Measurements from ENCODE around the gene HDDC2. TPM values are rescaled to one million over a fixed set of nuclear protein-coding genes. Genes with fewer than 3 reads are reported as not detected.

The HDDC2 gene
- total RNA-seq, 1 donor from 2014 or later, result 69.5 TPM

GRCh38 chr6:125258651-125259353 lies 43.0 kb downstream of the HDDC2 start:
- no peaks in the 10 kb centered on the region for H3K27me3 ChIP-seq
- TF ChIP-seq POLR2AphosphoS5 (IDR thresholded peaks at IDR 0.05; ENCODE audit: insufficient read depth in 1 of 2, low read depth in 1 of 2) (no peak), POLR2A (IDR thresholded peaks at IDR 0.05) (no peak), CTCF (IDR thresholded peaks at IDR 0.05) (no peak)
- DNase-seq (ENCODE audit: extremely low spot score in 2 of 2), result no peak
- no peaks in the 10 kb centered on the region for H3K9me3 ChIP-seq
- no peak overlapping the region for H3K27ac ChIP-seq
- H3K4me1 ChIP-seq, result no peaks in the 10 kb centered on the region
- intact Hi-C loops (cut with DNase I), result no loop called here
- H3K4me3 ChIP-seq, result no peak overlapping the region
- no peaks in the 10 kb centered on the region for H3K36me3 ChIP-seq

GRCh38 chr6:125257351-125257750 lies 44.4 kb downstream of the HDDC2 start:
- no peaks in the 10 kb centered on the region for H3K9me3 ChIP-seq
- DNase-seq (ENCODE audit: extremely low spot score in 2 of 2), result no peak
- H3K4me1 ChIP-seq, result no peaks in the 10 kb centered on the region
- H3K4me3 ChIP-seq, result no peak overlapping the region
- intact Hi-C loops (cut with DNase I), result no loop called here
- TF ChIP-seq POLR2A (IDR thresholded peaks at IDR 0.05) (no peak), POLR2AphosphoS5 (IDR thresholded peaks at IDR 0.05; ENCODE audit: insufficient read depth in 1 of 2, low read depth in 1 of 2) (no peak), CTCF (IDR thresholded peaks at IDR 0.05) (no peak)
- no peaks in the 10 kb centered on the region for H3K27me3 ChIP-seq
- H3K27ac ChIP-seq, result no peak overlapping the region
- H3K36me3 ChIP-seq, result no peaks in the 10 kb centered on the region

- Histone ChIP-seq H3K27me3 (no peaks in the 10 kb centered on the region), H3K36me3 (no peaks in the 10 kb centered on the region), H3K4me1 (no peaks in the 10 kb centered on the region), H3K27ac (no peak overlapping the region), H3K9me3 (no peaks in the 10 kb centered on the region), H3K4me3 (no peak overlapping the region)
- no peak for DNase-seq (ENCODE audit: extremely low spot score in 2 of 2)
- intact Hi-C loops (cut with DNase I), result no loop called here
- TF ChIP-seq POLR2AphosphoS5 (IDR thresholded peaks at IDR 0.05; ENCODE audit: insufficient read depth in 1 of 2, low read depth in 1 of 2) (no peak), POLR2A (IDR thresholded peaks at IDR 0.05) (no peak)
These were observed 46.6 kb downstream of the HDDC2 start for GRCh38 chr6:125255201-125255600.

GRCh38 chr6:125254321-125254720 lies 47.4 kb downstream of the HDDC2 start:
- TF ChIP-seq POLR2A (IDR thresholded peaks at IDR 0.05) (no peak), CTCF (IDR thresholded peaks at IDR 0.05) (no peak), POLR2AphosphoS5 (IDR thresholded peaks at IDR 0.05; ENCODE audit: insufficient read depth in 1 of 2, low read depth in 1 of 2) (no peak)
- no peaks in the 10 kb centered on the region for H3K27me3 ChIP-seq
- H3K36me3 ChIP-seq, result no peaks in the 10 kb centered on the region

GRCh38 chr6:125253881-125254280 lies 47.9 kb downstream of the HDDC2 start:
- H3K27ac ChIP-seq, result no peak overlapping the region
- no peak for DNase-seq (ENCODE audit: extremely low spot score in 2 of 2)
- no peaks in the 10 kb centered on the region for H3K4me1 ChIP-seq
- no peak overlapping the region for H3K4me3 ChIP-seq
- no peak for TF ChIP-seq POLR2A (IDR thresholded peaks at IDR 0.05)
- TF ChIP-seq POLR2AphosphoS5 (IDR thresholded peaks at IDR 0.05; ENCODE audit: insufficient read depth in 1 of 2, low read depth in 1 of 2), result no peak
- TF ChIP-seq CTCF (IDR thresholded peaks at IDR 0.05), result no peak
- no peaks in the 10 kb centered on the region for H3K9me3 ChIP-seq
- no peaks in the 10 kb centered on the region for H3K27me3 ChIP-seq
- intact Hi-C loops (cut with DNase I), result no loop called here
- H3K36me3 ChIP-seq, result no peaks in the 10 kb centered on the region

More at GRCh38 chr6:125254321-125254720, 47.4 kb downstream of the HDDC2 start:
- Histone ChIP-seq H3K9me3 (no peaks in the 10 kb centered on the region), H3K4me1 (no peaks in the 10 kb centered on the region), H3K27ac (no peak overlapping the region), H3K4me3 (no peak overlapping the region)
- no peak for DNase-seq (ENCODE audit: extremely low spot score in 2 of 2)
- intact Hi-C loops (cut with DNase I), result no loop called here
